ENCODE measurements around the gene NPC1.

The NPC1 gene

GRCh38 chr18:23484561-23485182 lies 101.6 kb downstream of the NPC1 start:
- DNase-seq (ENCODE audit: low read depth), result no peak

Data from activated T-cell treated with anti-CD3 and anti-CD28 coated beads for 1 hour (primary cell).